WTC11 (cell line): ENCODE measurements around the gene FGF3.

ENCODE experiments used
- CREB1 ChIP-seq: sonication (generic); formaldehyde crosslinking; IDR thresholded peaks from 2 replicates; pipeline ENCODE4 v1.8.0; 2023; ENCODE audit warnings: mild to moderate bottlenecking, missing genetic modification reagents
- ETV6 ChIP-seq: sonication (generic); formaldehyde crosslinking; IDR thresholded peaks from 2 replicates; pipeline ENCODE4 v1.8.1; 2022; ENCODE audit warnings: mild to moderate bottlenecking, missing genetic modification reagents
- FOXK1 ChIP-seq: sonication (generic); formaldehyde crosslinking; IDR thresholded peaks from 2 replicates; pipeline ENCODE4 v1.8.0; 2022; ENCODE audit warnings: mild to moderate bottlenecking, moderate library complexity, missing genetic modification reagents
- GABPB1 ChIP-seq: sonication (generic); formaldehyde crosslinking; IDR thresholded peaks from 2 replicates; pipeline ENCODE4 v1.8.1; 2023; ENCODE audit warnings: mild to moderate bottlenecking, missing genetic modification reagents
- KAT7 ChIP-seq: sonication (generic); formaldehyde crosslinking; IDR thresholded peaks from 2 replicates; pipeline ENCODE4 v1.8.1; 2023; ENCODE audit warnings: missing genetic modification reagents, mild to moderate bottlenecking, borderline replicate concordance
- NR3C1 ChIP-seq: sonication (generic); formaldehyde crosslinking; conservative IDR thresholded peaks from 2 replicates; pipeline ENCODE4 v1.8.1; 2023; ENCODE audit warnings: low read depth, mild to moderate bottlenecking, missing genetic modification reagents
- PRDM15 ChIP-seq: sonication (generic); formaldehyde crosslinking; IDR thresholded peaks from 2 replicates; pipeline ENCODE4 v1.8.0; 2022; ENCODE audit warnings: missing genetic modification reagents
- SOX15 ChIP-seq: fragments of 250-450 bp; sonication (Bioruptor Pico); IDR thresholded peaks from 2 replicates; pipeline ENCODE4 v1.9.0; 2021; ENCODE audit warnings: mild to moderate bottlenecking
- SP1 ChIP-seq: sonication (generic); formaldehyde crosslinking; conservative IDR thresholded peaks from 2 replicates; pipeline ENCODE4 v1.8.1; 2022; ENCODE audit warnings: missing genetic modification reagents
- TCF7 ChIP-seq: sonication (generic); formaldehyde crosslinking; IDR thresholded peaks from 2 replicates; pipeline ENCODE4 v1.8.0; 2022; ENCODE audit warnings: mild to moderate bottlenecking, low read depth, missing genetic modification reagents, moderate library complexity
- TF ChIP-seq, protein P1 (sequence below): fragments of 200-600 bp; IDR thresholded peaks from 2 replicates; pipeline ENCODE4 v1.8.0; 2022; ENCODE audit warnings: antibody characterized with exemption

- TF ChIP-seq, protein P1, sequence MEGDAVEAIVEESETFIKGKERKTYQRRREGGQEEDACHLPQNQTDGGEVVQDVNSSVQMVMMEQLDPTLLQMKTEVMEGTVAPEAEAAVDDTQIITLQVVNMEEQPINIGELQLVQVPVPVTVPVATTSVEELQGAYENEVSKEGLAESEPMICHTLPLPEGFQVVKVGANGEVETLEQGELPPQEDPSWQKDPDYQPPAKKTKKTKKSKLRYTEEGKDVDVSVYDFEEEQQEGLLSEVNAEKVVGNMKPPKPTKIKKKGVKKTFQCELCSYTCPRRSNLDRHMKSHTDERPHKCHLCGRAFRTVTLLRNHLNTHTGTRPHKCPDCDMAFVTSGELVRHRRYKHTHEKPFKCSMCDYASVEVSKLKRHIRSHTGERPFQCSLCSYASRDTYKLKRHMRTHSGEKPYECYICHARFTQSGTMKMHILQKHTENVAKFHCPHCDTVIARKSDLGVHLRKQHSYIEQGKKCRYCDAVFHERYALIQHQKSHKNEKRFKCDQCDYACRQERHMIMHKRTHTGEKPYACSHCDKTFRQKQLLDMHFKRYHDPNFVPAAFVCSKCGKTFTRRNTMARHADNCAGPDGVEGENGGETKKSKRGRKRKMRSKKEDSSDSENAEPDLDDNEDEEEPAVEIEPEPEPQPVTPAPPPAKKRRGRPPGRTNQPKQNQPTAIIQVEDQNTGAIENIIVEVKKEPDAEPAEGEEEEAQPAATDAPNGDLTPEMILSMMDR: no peak
- TF ChIP-seq SP1 (no peak), TCF7 (CRISPR knock-in tag) (no peak), NR3C1 (no peak), GABPB1 (CRISPR knock-in tag) (no peak), FOXK1 (CRISPR knock-in tag) (no peak), ETV6 (CRISPR knock-in tag) (no peak), KAT7 (CRISPR knock-in tag) (no peak), CREB1 (CRISPR knock-in tag) (no peak), SOX15 (CRISPR knock-in tag) (no peak), PRDM15 (CRISPR knock-in tag) (no peak)
Observed at GRCh38 chr11:69842746-69843528, 23.7 kb upstream of the FGF3 start.
